Erythroblast (primary cell): ENCODE results near the gene AGPS.
"Not testable (repeated sequence)": the region's sequence is repeated elsewhere in the genome, so short reads cannot be mapped to it uniquely, and the experiment has no call there.

Experiments used
- GATA1 ChIP-seq: IDR thresholded peaks from 2 replicates; pipeline ENCODE4 v1.6.1; 2011; ENCODE audit warnings: low read depth, mild to moderate bottlenecking, control low read depth, low read length, moderate library complexity
- POLR2A ChIP-seq: IDR thresholded peaks from 2 replicates; pipeline ENCODE4 v1.6.1; 2011; ENCODE audit warnings: mild to moderate bottlenecking, low read length

GRCh38 chr2:177350624-177351023 is 41.9 kb upstream of the AGPS start:
- not testable (repeated sequence) for TF ChIP-seq POLR2A, GATA1
